Measurements from ENCODE around the gene GINS2.

GRCh38 chr16:85687651-85688471 is 893 bp downstream of the GINS2 start:
- TF ChIP-seq POLR2AphosphoS5 (IDR thresholded peaks at IDR 0.05) (no peak), POLR2A (IDR thresholded peaks at IDR 0.05) (no peak), CTCF (IDR thresholded peaks at IDR 0.05) (no peak)

All from stomach (tissue), 4 donors.